ENCODE results near the gene ADAMTS6.
A peak's percentile ranks its signal among the peaks of the same experiment; 100 is the strongest.

The ADAMTS6 gene

GRCh38 chr5:65255294-65255693 is 226.4 kb downstream of the ADAMTS6 start:
- DNase-seq (ENCODE audit: low read depth): peak; percentile 30
- no peak for TF ChIP-seq CTCF (conservative IDR thresholded peaks at IDR 0.05; ENCODE audit: low read depth, low read length)
- H3K4me3 ChIP-seq (ENCODE audit: low read depth, low read length): no peak overlapping the region

GRCh38 chr5:65252977-65253376 is 228.7 kb downstream of the ADAMTS6 start:
- DNase-seq (ENCODE audit: low read depth): no peak
- TF ChIP-seq CTCF (conservative IDR thresholded peaks at IDR 0.05; ENCODE audit: low read depth, low read length): no peak

GRCh38 chr5:65248896-65249295 is 232.8 kb downstream of the ADAMTS6 start:
- DNase-seq (ENCODE audit: low read depth): no peak
- TF ChIP-seq CTCF (conservative IDR thresholded peaks at IDR 0.05; ENCODE audit: low read depth, low read length): no peak
- H3K4me3 ChIP-seq (ENCODE audit: low read depth, low read length): no peak overlapping the region

More at GRCh38 chr5:65252977-65253376, 228.7 kb downstream of the ADAMTS6 start:
- no peak overlapping the region for H3K4me3 ChIP-seq (ENCODE audit: low read depth, low read length)

- no peak overlapping the region for H3K4me3 ChIP-seq (ENCODE audit: low read depth, low read length)
- no peak for TF ChIP-seq CTCF (conservative IDR thresholded peaks at IDR 0.05; ENCODE audit: low read depth, low read length)
- no peak for DNase-seq (ENCODE audit: low read depth)
Observed at GRCh38 chr5:65247594-65247993, 234.1 kb downstream of the ADAMTS6 start.

GRCh38 chr5:65246741-65247140 is 235.0 kb downstream of the ADAMTS6 start:
- no peak overlapping the region for H3K4me3 ChIP-seq (ENCODE audit: low read depth, low read length)
- no peak for TF ChIP-seq CTCF (conservative IDR thresholded peaks at IDR 0.05; ENCODE audit: low read depth, low read length)
- no peak for DNase-seq (ENCODE audit: low read depth)

- TF ChIP-seq CTCF (conservative IDR thresholded peaks at IDR 0.05; ENCODE audit: low read depth, low read length): no peak
- no peak for DNase-seq (ENCODE audit: low read depth)
- no peak overlapping the region for H3K4me3 ChIP-seq (ENCODE audit: low read depth, low read length)
Observed at GRCh38 chr5:65244031-65244430, 237.7 kb downstream of the ADAMTS6 start.

- DNase-seq (ENCODE audit: low read depth): no peak
- no peak for TF ChIP-seq CTCF (conservative IDR thresholded peaks at IDR 0.05; ENCODE audit: low read depth, low read length)
- no peak overlapping the region for H3K4me3 ChIP-seq (ENCODE audit: low read depth, low read length)
Observed at GRCh38 chr5:65243161-65243560, 238.6 kb downstream of the ADAMTS6 start.

Measured in choroid plexus epithelial cell (primary cell).